ELF-1 (cell line): ENCODE results near the gene IL3RA.
"Not testable (repeated sequence)": the region's sequence is repeated elsewhere in the genome, so short reads cannot be mapped to it uniquely, and the experiment has no call there.

ENCODE experiments used
- DNase-seq: peaks from one replicate; pipeline ENCODE4 v3.0.0-alpha.2; 2016; ENCODE audit warnings: low read depth, low spot score

IL3RA gene

DNA sequence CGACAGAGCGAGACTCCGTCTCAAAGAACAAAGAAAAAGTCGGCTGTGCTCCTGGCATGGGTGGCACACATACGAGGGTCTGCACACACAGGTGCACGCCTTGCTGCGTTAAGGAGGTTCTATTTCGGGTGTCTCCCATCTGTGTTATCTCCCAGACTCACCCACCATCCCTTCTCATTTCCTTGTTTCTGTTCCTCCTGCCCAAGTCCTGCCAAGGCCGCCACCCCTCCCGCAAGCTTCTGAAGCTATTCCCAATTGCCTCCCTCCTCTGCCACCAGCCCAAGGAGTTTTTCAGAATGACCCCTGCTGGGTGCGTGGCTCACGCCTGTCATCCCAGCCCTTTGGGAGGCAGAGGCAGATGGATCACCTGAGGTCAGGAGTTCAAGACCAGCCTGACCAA lies 6.0 kb upstream of the IL3RA start:
- no peak for DNase-seq

DNA sequence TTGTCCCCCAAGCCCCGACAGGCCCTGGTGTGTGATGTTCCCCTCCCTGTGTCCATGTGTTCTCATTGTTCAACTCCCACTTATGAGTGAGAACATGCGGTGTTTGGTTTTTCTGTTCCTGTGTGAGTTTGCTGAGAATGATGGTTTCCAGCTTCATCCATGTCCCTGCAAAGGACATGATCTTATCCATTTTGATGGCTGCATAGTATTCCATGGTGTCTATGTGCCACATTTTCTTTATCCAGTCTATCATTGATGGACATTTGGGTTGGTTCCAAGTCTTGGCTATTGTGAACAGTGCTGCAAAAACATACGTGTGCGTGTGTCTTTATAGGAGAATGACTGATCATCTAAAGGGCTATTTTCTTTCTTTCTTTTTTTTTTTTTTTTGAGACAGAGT lies 4.2 kb upstream of the IL3RA start:
- not testable (repeated sequence) for DNase-seq

DNA sequence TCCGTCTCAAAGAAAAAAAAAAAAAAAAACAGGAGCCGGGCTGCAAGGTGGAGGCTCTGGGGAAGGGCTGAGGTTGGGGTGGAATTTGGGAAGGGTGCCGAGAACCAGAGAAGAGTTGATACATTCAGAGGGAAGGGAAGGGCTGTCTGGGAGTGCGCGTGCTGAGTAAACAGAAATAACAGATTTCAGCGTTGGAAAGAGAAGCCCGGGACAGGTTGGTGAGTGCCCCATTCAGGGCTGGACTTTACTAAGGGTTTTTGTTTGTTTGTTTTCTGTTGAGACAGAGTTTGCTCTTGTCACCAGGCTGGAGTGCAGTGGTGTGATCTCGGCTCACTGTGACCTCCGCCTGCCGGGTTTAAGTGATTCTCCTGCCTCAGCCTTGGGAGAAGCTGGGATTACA lies 1.7 kb upstream of the IL3RA start:
- no peak for DNase-seq

DNA sequence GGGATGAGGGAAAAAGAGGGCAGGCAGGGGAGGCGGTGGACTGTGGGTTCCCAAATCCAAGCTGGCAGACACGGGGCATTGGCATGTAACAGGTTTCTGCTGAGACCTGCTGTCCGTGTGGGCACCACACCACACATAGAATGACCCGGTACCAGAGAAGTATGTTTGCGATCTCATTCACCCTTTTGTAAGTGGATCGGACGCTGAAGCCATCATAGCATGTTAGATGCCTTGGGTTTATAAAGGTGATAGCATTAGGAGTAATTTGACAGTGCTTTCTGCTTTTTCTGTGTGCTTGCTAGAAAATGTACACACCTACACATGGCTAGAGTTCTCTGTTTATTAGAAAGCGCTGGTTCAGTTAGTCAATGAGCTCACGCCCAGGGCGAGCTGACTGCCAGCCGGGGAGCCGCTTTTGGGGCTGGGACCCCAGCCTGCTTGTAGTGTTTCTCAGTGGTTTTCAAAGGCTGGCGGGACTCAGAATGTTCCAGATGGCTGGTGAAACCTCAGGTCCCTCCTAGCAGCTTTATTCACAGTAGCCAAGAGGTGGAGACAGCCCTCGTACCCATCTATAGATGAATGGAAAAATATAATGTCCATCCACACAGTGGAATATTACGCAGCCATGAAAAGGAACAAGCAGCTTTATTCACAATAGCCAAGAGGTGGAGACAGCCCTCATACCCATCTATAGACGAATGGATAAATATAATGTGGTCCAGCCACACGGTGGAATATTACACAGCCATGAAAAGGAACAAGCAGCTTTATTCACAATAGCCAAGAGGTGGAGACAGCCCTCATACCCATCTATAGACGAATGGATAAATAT lies 579 bp downstream of the IL3RA start:
- DNase-seq = no peak

DNA sequence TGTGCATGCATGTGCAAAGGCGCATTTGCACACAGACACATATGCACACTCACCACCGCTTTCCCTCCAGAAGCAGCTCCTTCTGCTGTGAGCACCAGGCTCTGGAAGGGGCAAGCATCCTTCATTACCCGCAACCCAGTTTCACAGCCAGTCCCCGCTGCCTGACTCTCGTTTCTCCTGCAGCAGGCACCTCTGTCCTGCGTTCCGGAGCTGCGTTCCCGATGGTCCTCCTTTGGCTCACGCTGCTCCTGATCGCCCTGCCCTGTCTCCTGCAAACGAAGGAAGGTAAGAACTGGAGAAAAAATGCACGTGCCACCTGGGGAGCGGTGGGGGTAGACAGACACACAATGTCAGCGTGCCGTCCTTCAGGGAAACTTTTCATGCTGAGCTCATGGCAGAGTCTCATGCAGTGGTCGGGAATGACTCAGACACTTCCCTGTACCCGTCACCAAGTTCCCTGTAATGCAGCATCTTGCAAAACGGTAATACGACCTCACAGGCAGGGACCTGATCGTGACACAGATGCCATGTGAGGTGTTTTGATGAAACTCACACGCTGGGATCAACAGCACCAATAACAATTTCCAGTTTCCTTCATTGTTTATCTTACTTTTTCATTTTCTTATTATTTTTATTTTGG lies 5.1 kb downstream of the IL3RA start:
- no peak for DNase-seq

DNA sequence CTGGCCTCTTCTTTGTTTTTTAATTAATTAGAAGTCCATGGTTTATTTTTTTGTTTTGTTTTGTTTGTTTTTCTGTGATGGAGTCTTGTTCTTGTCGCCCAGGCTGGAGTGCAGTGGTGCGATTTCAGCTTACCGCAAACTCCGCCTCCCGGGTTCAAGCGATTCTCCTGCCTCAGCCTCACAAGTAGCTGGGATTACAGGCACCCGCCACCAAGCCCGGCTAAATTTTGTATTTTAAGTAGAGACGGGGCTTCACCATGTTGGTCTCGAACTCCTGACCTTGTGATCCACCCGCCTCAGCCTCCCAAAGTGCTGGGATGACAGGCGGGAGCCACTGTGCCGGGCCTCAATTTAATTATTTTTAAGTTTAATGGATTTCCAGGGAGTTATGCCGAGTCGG lies 13.0 kb downstream of the IL3RA start:
- not testable (repeated sequence) for DNase-seq

DNA sequence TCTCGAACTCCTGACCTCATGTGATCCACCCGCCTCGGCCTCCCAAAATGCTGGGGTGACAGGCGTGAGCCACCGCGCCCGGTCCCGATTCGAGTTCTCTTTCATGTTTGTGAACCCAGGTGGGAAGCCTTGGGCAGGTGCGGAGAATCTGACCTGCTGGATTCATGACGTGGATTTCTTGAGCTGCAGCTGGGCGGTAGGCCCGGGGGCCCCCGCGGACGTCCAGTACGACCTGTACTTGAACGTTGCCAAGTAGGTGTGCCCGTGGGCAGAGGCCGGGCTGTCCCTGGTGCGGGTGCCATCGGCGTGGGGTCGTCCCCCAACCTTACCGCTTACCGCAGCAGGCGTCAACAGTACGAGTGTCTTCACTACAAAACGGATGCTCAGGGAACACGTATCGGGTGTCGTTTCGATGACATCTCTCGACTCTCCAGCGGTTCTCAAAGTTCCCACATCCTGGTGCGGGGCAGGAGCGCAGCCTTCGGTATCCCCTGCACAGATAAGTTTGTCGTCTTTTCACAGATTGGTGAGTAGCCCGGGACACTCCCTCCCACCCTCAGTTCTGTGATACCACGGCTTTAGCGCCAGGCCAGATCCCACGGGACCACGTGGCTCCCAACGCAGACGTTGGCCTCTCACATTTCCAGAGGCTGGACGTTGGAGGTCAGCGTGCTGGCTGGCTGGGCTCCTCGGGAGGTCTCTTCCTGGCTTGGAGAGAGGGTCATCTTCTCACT lies 15.6 kb downstream of the IL3RA start:
- no peak for DNase-seq

DNA sequence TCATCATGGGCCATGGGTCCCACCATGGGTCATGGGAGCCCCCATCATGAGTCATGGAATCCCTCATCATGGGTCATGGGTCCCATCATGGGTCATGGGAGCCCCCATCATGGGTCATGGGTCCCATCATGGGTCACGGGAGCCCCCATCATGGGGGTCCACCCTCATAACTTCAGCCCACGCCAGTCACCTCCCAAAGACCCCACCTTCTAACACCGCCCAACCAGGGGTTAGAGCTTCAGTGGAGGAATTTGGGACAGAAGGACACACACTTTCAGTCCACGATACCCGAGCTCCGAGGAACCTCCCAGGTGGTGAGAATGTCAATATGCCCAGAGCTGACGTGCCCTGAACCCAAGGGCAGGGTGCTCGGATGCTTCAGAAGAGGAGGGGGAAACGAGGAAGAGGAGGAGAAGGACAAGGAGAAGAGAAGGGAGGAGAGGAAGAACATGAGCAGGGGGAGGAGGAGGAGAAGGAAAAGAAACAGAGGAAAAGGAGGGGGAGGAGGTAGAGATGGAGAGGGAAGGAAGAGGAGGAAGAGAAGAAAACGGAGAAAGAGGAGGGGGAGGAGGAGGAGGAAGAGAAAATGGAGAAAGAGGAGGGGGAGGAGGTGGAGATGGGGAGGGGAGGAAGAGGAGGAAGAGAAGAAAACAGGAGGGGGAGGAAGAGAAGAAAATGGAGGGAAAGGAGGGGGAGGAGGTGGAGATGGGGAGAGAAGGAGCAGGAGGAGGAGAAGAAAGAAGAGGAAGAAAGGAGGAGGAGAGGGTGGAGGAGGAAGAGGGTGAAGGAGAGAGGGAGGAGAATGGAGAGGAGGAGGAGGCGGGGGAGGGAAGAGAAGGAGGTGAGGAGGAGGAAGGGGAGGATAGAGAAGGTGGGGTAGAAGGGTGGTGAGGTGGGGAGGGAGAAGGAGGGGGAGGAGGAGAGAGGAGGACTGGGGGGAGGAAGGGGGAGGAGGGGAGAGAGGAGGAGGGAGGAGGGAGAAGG lies 17.7 kb downstream of the IL3RA start:
- DNase-seq = no peak

DNA sequence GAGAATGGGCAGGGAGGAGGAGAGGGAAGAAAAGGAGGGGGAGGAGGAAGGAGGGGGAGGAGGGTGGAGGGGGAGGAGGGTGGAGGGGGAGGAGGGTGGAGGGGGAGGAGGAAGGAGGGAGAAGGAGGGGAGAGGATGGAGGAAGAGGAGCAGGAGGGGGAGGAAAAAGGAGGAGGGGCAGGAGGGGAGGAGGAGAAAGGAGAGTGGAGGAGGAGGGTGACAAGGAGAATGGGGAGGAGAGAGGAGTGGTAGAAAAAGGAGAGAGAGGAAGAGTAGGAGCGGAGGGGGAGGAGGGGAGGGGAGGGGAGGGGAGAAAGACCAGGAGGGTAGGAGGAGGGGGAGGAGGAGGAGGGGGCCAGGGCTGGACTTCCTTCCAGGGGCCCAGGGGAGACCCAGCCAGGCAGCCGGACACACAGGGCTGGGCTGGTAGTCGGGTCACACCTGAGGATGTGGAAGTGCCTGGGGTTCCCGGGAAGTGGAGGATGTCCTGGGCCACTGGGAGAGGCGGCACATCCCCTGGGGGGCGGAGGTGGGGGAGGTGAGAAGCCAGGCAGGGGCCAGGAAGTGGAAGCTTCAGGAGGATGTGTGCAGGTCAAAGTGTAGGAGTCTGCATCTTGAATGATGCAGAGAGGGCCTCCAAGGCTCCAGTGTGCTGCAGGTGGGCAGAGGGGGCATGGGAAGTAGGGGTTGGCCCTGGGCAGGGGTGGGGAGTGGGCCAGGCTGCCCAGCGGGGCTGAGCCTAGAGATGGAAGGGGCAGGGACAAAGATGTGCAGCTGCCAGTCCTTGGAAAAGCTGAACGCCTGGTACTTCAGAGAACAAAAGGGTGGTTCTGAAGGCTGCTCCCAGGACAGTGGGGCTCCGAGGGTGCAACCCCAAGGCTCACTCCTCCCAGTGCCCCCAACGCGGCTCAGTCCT lies 18.8 kb downstream of the IL3RA start:
- peak; percentile 47 for DNase-seq

DNA sequence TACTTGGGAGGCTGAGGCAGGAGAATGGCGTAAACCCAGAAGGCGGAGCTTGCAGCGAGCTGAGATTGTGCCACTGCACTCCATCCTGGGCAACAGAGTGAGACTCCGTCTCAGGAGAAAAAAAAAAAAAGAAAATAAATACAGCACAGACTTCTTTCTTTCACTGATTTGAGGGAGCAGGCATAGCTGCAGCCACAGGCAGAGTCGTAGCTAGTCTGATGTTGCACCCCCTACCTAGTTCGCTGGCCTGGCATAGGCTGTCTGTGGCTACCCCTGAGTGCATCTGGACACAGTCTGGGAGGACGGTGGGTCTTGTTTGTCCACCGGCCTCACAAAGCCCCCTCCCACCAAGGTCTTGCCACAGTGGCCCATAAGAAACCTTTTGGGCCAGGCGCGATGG lies 21.4 kb downstream of the IL3RA start:
- DNase-seq = no peak

DNA sequence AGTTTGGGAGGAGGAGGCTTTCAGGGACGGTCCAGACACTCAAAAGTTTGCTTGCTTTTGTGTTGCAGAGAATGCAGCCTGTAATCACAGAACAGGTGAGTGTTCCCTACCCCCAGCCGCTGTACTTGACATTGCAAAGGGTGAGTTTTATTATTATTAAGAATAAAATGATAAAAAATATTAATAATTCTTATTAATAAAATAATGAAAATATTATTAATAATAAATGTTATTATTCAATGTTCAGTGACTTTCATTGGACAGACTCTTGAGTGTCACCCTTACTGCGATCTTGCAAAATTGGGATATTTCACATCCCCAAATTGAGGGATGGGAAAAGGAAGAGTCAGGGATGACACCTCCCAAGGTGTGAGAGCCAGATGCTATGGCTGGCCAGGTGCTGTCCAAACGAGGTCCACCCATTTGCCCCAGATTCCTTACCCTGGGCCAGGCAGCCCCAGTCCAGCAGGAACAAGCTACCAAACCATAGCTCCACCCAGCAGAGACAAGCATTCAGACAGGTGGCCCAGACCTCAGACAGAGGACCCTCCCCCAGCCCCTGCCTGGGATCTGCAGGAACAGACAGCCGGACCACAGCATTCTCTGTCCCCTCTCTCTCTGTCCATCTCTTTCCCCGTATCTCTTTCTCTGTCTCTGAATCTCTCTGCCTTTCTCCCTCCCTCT lies 22.4 kb downstream of the IL3RA start:
- peak; percentile 55 for DNase-seq

DNA sequence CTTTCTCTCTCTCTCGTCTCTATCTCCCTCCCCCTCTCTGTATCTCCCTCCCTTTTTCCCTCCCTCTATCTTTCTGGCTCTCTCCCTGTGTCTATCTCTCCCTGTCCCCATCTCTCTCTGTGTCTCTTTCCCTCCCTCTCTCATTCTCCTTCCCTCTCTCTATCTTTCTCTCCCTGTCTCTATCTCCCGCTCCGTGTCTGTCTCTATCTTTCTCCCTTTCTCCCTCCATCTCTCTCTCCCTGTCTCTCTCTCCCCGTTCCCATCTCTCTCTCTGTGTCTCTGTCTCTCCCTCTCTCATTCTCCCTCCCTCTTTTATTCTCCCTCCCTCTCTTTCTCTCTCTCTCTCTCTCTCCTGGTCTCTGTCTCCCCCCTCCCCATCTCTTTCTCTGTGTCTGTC lies 22.9 kb downstream of the IL3RA start:
- DNase-seq = no peak

DNA sequence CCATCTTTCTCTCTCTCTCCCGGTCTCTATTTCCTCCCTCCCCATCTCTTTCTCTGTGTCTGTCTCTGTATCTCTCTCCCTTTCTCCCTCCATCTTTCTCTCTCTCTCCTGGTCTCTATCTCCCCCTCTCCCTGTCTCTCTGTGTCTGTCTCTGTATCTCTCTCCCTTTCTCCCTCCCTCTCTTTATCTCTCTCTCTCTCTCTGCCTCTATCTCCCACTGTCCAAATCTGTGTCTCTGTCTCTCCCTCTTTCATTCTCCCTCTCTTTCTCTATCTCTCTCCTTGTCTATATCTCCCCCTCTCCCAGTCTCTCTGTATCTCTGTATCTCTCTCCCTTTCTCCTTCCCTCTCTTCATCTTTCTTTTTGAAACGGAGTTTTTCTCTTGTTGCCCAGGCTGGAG lies 23.6 kb downstream of the IL3RA start:
- no peak for DNase-seq

DNA sequence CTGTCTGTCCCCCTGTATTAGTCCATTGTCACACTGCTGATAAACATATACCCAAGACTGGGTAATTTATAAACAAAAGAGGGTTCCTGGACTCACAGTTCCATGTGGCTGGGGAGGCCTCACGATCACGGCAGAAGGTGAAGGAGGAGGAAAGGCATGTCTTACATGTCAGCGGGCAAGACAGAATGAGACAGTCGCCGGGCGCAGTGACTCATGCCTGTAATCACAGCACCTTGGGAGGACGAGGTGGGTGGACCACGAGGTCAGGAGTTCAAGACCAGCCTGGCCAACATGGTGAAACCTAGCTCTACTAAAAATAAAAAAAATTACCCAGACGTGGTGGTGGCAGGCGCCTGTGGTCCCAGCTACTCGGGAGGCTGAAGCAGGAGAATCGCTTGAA lies 24.7 kb downstream of the IL3RA start:
- DNase-seq = no peak

DNA sequence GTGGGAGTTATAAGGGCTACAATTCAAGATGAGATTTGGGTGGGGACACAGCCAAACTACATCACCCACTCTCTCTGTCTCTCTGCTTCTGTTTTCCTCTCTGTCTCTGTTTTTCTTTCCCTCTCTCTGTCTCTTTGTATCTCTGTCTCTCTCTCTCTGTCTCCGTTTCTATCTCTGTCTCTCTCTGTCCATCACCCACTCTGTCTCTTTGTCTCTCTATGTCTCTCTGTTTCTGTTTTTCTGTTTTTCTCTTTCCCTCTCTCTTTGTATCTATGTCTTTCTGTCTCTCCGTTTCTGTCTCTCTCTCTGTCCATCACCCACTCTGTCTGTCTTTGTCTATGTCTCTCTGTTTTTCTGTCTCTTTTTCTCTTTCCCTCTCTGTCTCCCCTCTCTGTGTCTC lies 25.3 kb downstream of the IL3RA start:
- no peak for DNase-seq

DNA sequence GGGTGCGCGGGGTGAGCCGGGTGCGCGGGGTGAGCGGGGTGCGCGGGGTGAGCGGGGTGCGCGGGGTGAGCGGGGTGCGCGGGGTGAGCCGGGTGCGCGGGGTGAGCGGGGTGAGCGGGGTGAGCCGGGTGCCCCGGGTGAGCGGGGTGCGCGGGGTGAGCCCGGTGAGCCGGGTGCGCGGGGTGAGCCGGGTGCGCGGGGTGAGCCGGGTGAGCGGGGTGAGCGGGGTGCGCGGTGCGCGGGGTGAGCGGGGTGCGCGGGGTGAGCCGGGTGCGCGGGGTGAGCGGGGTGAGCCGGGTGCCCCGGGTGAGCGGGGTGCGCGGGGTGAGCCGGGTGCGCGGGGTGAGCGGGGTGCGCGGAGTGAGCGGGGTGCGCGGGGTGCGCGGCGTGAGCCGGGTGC lies 29.8 kb downstream of the IL3RA start:
- not testable (repeated sequence) for DNase-seq

DNA sequence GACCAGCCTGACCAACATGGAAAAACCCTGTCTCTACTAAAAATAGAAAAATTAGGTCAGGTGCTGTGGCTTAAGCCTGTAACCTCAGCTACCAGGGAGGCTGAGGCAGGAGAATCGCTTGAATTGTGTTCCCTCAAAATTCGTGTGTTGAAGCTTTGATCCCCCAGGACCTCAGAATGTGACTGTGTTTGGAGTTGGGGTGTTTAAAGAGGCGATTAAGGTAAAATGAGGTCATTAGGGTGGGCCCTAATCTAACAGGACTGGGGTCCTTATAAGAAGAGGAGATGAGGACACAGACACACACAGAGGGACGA lies 31.8 kb downstream of the IL3RA start:
- DNase-seq = no peak

DNA sequence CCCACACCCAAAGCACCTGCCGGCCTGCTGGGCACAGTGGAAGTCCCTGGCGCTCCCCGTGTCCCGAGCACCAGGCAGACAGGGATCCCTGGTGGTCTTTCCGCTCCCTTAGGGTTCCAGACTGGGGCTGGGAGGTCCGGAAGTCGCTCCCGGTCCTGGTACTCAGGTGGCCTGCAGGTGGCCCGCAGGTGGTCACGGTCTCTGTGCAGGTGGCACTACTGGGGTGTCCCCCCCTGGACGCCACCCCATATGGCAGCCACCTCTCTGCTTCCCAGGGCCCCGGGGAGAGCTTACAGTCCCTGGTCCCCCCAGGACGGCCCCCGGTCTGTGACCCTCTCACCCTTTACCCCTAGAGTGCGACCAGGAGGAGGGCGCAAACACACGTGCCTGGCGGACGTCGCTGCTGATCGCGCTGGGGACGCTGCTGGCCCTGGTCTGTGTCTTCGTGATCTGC lies 41.7 kb downstream of the IL3RA start:
- DNase-seq = peak; percentile 14

DNA sequence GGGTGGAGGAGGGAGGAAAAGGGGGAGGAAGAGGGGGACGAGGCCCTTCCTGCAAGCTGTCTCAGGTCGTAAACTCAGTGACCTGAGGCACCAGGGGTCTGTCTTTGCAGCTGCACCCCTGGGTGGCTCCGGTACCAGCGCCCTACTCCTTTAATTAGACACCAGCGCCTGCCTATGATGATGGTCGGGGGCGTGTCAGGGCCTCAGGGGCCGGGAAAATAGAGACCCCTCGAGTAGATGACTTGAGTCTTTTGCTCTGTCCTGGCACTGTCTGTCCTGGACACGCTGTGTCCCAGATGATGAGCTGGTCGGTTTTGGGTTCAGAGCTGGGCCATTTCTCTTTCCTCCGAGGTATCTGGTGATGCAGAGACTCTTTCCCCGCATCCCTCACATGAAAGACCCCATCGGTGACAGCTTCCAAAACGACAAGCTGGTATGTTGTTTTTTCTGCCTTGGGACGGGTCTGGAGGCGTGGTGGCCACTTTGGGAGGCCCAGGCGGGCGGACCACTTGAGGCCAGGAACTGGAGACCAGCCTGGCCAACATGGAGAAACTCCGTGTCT lies 44.2 kb downstream of the IL3RA start:
- peak; percentile 49 for DNase-seq
